HEK293 (cell line): Measurements from ENCODE around the gene RPS4Y2.

Source experiments
- CTCF ChIA-PET: fragments of 350-600 bp; formaldehyde crosslinking; extraction: SDS; loops from one replicate; lab custom pipeline; 2021; ENCODE audit warnings: antibody characterized with exemption; lab: Yijun Ruan, JAX
- POLR2A ChIA-PET: fragments of 300-600 bp; formaldehyde crosslinking; extraction: SDS; loops from one replicate; lab custom pipeline; 2020; ENCODE audit warnings: antibody characterized with exemption, inconsistent platforms; lab: Yijun Ruan, JAX
- H3K27ac ChIP-seq: fragments of 200-500 bp; sonication (Bioruptor generic); 2 replicates; pipeline ENCODE4 v1.5.1; 2014; ENCODE audit warnings: low read depth, low read length, control low read depth, inconsistent platforms; ENCODE audit errors: extremely low read depth
- H3K36me3 ChIP-seq, 2 experiments: fragments of 200-500 bp in 1 of 2; sonication (Bioruptor generic) in 1 of 2; 1 replicate in 1 of 2; 2 replicates in 1 of 2; pipeline ENCODE4 v1.5.1; 2014 to 2017; ENCODE audit warnings: inconsistent platforms in 2 of 2, low read length in 2 of 2; ENCODE audit not compliant: control insufficient read depth in 2 of 2, insufficient read depth in 1 of 2
- H3K4me1 ChIP-seq: fragments of 200-500 bp; sonication (Bioruptor generic); 2 replicates; pipeline ENCODE4 v1.5.1; 2014; ENCODE audit warnings: mild to moderate bottlenecking, low read length, inconsistent platforms; ENCODE audit not compliant: control insufficient read depth, insufficient read depth
- H3K4me3 ChIP-seq: 2 replicates; pipeline ENCODE4 v1.5.1; 2011; ENCODE audit warnings: low read depth, mild to moderate bottlenecking, control low read depth, low read length, moderate library complexity
- H3K9me3 ChIP-seq: fragments of 200-500 bp; sonication (Bioruptor generic); 2 replicates; pipeline ENCODE4 v1.5.1; 2014; ENCODE audit warnings: low read depth, low read length, inconsistent platforms; ENCODE audit not compliant: control insufficient read depth, insufficient read depth
- AEBP2 ChIP-seq: fragments of 450-650 bp; formaldehyde crosslinking; IDR thresholded peaks from 2 replicates; pipeline ENCODE4 v1.5.1; 2016; ENCODE audit warnings: missing biosample characterization, missing genetic modification characterization, borderline replicate concordance
- BCL6B ChIP-seq: fragments of 450-650 bp; formaldehyde crosslinking; IDR thresholded peaks from 2 replicates; pipeline ENCODE4 v1.5.1; 2017; ENCODE audit warnings: missing biosample characterization, missing genetic modification characterization
- GLIS1 ChIP-seq: fragments of 450-650 bp; formaldehyde crosslinking; IDR thresholded peaks from 2 replicates; pipeline ENCODE4 v1.5.1; 2016; ENCODE audit warnings: missing biosample characterization, missing genetic modification characterization
- HIC1 ChIP-seq: fragments of 450-650 bp; formaldehyde crosslinking; IDR thresholded peaks from 2 replicates; pipeline ENCODE4 v1.5.1; 2016; ENCODE audit warnings: missing biosample characterization, missing genetic modification characterization
- KLF1 ChIP-seq: fragments of 450-650 bp; formaldehyde crosslinking; IDR thresholded peaks from 2 replicates; pipeline ENCODE4 v1.5.1; 2016; ENCODE audit warnings: missing biosample characterization, missing genetic modification characterization
- PRDM1 ChIP-seq: fragments of 450-650 bp; formaldehyde crosslinking; IDR thresholded peaks from 2 replicates; pipeline ENCODE4; 2016; ENCODE audit warnings: missing biosample characterization, missing genetic modification characterization
- PRDM10 ChIP-seq: fragments of 450-650 bp; formaldehyde crosslinking; IDR thresholded peaks from 2 replicates; pipeline ENCODE4 v1.5.1; 2016; ENCODE audit warnings: missing biosample characterization, missing genetic modification characterization
- ZNF112 ChIP-seq: fragments of 450-650 bp; formaldehyde crosslinking; IDR thresholded peaks from 2 replicates; pipeline ENCODE4 v1.5.0; 2017; ENCODE audit warnings: missing biosample characterization, missing genetic modification characterization
- ZNF23 ChIP-seq: fragments of 450-650 bp; formaldehyde crosslinking; IDR thresholded peaks from 2 replicates; pipeline ENCODE4 v1.5.1; 2016; ENCODE audit warnings: missing biosample characterization, missing genetic modification characterization, borderline replicate concordance
- ZNF26 ChIP-seq: fragments of 450-650 bp; formaldehyde crosslinking; IDR thresholded peaks from 2 replicates; pipeline ENCODE4 v1.5.1; 2016; ENCODE audit warnings: missing biosample characterization, missing genetic modification characterization
- ZNF398 ChIP-seq: fragments of 450-650 bp; formaldehyde crosslinking; IDR thresholded peaks from 2 replicates; pipeline ENCODE4 v1.5.1; 2017; ENCODE audit warnings: missing biosample characterization, missing genetic modification characterization
- ZNF549 ChIP-seq: fragments of 450-650 bp; IDR thresholded peaks from 2 replicates; pipeline ENCODE4 v1.5.1; 2018; ENCODE audit warnings: missing biosample characterization, missing genetic modification characterization, mild to moderate bottlenecking, inconsistent platforms, moderate library complexity
- ZNF571 ChIP-seq: fragments of 450-650 bp; formaldehyde crosslinking; IDR thresholded peaks from 2 replicates; pipeline ENCODE4 v1.5.0; 2017; ENCODE audit warnings: missing biosample characterization, missing genetic modification characterization
- ZNF677 ChIP-seq: fragments of 450-650 bp; IDR thresholded peaks from 2 replicates; pipeline ENCODE4 v1.5.0; 2018; ENCODE audit warnings: missing biosample characterization, mild to moderate bottlenecking, missing genetic modification characterization, moderate library complexity
- ZNF692 ChIP-seq: fragments of 450-650 bp; formaldehyde crosslinking; IDR thresholded peaks from 2 replicates; pipeline ENCODE4 v1.5.1; 2016; ENCODE audit warnings: missing biosample characterization, missing genetic modification characterization
- TF ChIP-seq, protein P1 (sequence below): fragments of 450-650 bp; formaldehyde crosslinking; IDR thresholded peaks from 2 replicates; pipeline ENCODE4 v1.5.1; 2016; ENCODE audit warnings: missing biosample characterization, missing genetic modification characterization

The RPS4Y2 gene

DNA sequence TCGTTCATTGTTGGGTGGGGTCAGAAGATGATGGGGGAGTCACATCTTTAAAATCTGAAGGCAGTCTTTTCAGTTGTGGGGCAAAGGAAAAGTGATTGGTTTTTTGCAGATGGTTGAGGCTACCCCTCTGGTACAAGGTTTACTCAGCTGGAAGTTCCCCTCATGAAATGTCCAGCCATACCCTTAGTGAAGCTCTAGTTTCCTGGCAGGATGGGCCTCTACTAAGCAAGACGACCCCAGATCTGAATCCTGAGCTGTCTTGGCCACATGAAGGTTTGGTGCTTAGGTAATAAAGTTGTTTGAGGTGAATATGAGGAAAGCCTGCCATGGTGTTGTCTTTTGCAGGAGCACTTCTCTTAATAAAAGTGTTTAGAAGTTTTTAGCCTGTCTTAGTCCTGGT is 9.2 kb downstream of the RPS4Y2 start (continued):
- TF ChIP-seq ZNF692 (no peak), AEBP2 (tag by site-specific recombination) (no peak), BCL6B (tag by site-specific recombination) (no peak), GLIS1 (tag by site-specific recombination) (no peak), HIC1 (tag by site-specific recombination) (no peak), KLF1 (tag by site-specific recombination) (no peak), ZNF549 (no peak), ZNF571 (tag by site-specific recombination) (no peak), ZNF677 (no peak)
- TF ChIP-seq, protein P1, sequence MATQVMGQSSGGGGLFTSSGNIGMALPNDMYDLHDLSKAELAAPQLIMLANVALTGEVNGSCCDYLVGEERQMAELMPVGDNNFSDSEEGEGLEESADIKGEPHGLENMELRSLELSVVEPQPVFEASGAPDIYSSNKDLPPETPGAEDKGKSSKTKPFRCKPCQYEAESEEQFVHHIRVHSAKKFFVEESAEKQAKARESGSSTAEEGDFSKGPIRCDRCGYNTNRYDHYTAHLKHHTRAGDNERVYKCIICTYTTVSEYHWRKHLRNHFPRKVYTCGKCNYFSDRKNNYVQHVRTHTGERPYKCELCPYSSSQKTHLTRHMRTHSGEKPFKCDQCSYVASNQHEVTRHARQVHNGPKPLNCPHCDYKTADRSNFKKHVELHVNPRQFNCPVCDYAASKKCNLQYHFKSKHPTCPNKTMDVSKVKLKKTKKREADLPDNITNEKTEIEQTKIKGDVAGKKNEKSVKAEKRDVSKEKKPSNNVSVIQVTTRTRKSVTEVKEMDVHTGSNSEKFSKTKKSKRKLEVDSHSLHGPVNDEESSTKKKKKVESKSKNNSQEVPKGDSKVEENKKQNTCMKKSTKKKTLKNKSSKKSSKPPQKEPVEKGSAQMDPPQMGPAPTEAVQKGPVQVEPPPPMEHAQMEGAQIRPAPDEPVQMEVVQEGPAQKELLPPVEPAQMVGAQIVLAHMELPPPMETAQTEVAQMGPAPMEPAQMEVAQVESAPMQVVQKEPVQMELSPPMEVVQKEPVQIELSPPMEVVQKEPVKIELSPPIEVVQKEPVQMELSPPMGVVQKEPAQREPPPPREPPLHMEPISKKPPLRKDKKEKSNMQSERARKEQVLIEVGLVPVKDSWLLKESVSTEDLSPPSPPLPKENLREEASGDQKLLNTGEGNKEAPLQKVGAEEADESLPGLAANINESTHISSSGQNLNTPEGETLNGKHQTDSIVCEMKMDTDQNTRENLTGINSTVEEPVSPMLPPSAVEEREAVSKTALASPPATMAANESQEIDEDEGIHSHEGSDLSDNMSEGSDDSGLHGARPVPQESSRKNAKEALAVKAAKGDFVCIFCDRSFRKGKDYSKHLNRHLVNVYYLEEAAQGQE, result no peak

DNA sequence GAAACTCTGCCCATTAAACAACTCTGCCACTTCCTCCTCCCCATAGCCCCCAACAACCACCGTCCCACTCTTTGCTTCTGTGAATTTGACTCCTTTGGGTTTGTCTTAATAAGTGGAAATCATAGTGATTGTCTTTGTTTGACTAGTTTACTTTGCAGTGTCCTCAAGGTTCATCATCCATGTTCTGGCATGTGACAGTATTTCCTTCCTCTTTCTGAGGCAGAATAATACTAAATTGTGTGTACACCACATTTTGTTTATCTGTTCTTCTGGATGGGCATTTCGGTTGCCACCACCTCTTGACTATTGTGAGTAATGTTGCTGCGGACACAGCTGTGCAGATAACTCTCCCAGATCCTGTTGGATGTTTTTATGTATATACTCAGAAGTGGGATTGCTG is 14.8 kb downstream of the RPS4Y2 start:
- CTCF ChIA-PET, result no interaction called here
- H3K9me3 ChIP-seq, result no peaks in the 10 kb centered on the region
- no peak overlapping the region for H3K27ac ChIP-seq
- H3K4me3 ChIP-seq, result no peak overlapping the region
- no peaks in the 10 kb centered on the region for H3K36me3 ChIP-seq
- no peaks in the 10 kb centered on the region for H3K4me1 ChIP-seq
- POLR2A ChIA-PET, result no interaction called here
- TF ChIP-seq PRDM1 (tag by site-specific recombination) (no peak), PRDM10 (tag by site-specific recombination) (no peak), ZNF112 (tag by site-specific recombination) (no peak), ZNF398 (tag by site-specific recombination) (no peak), ZNF23 (tag by site-specific recombination) (no peak), HIC1 (tag by site-specific recombination) (no peak), ZNF26 (no peak)
